Measurements from ENCODE around the gene RETSAT.
"Not testable (repeated sequence)": the region's sequence is repeated elsewhere in the genome, so short reads cannot be mapped to it uniquely, and the experiment has no call there.

DNA sequence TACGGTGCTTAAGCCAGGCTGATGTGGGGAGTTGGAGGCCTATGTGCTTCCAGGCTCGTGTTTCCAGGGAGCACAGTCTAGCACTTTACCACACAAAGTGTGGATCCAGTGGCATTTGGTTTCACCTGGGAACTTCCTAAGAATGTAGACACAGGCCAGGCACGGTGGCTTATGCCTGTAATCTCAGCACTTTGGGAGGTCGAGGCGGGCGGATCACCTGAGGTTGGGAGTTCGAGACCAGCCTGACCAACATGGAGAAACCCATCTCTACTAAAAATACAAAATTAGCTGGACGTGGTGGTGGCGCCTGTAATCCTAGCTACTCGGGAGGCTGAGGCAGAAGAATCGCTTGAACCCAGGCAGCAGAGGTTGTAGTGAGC, 30.4 kb downstream of the RETSAT start:
- TF ChIP-seq, protein P1, sequence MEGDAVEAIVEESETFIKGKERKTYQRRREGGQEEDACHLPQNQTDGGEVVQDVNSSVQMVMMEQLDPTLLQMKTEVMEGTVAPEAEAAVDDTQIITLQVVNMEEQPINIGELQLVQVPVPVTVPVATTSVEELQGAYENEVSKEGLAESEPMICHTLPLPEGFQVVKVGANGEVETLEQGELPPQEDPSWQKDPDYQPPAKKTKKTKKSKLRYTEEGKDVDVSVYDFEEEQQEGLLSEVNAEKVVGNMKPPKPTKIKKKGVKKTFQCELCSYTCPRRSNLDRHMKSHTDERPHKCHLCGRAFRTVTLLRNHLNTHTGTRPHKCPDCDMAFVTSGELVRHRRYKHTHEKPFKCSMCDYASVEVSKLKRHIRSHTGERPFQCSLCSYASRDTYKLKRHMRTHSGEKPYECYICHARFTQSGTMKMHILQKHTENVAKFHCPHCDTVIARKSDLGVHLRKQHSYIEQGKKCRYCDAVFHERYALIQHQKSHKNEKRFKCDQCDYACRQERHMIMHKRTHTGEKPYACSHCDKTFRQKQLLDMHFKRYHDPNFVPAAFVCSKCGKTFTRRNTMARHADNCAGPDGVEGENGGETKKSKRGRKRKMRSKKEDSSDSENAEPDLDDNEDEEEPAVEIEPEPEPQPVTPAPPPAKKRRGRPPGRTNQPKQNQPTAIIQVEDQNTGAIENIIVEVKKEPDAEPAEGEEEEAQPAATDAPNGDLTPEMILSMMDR (conservative IDR thresholded peaks at IDR 0.05; ENCODE audit: low read depth, low read length), result not testable (repeated sequence)
- not testable (repeated sequence) for TF ChIP-seq EZH2 (IDR thresholded peaks at IDR 0.05; ENCODE audit: borderline replicate concordance, low read depth, low read length, poor library complexity, severe bottlenecking)

Measured in A673 (cell line).